A549 treated with Hydrocortisone at 1 μM for 4 hours (cell line): Measurements from ENCODE around the gene LAMA1. TPM values are rescaled to one million over a fixed set of nuclear protein-coding genes. Genes with fewer than 3 reads are reported as not detected.

ENCODE experiments used
- total RNA-seq: library from RNA; stranded (reverse); fragments of 200-300 nt; extraction: Qiagen RNA extraction; gene quantifications from 5 replicates; pipeline ENCODE4 v1.2.3, GENCODE V29; 2022

LAMA1 gene
- 0.06 to 0.26 TPM (median 0.07 TPM) in 5 replicates for total RNA-seq

DNA sequence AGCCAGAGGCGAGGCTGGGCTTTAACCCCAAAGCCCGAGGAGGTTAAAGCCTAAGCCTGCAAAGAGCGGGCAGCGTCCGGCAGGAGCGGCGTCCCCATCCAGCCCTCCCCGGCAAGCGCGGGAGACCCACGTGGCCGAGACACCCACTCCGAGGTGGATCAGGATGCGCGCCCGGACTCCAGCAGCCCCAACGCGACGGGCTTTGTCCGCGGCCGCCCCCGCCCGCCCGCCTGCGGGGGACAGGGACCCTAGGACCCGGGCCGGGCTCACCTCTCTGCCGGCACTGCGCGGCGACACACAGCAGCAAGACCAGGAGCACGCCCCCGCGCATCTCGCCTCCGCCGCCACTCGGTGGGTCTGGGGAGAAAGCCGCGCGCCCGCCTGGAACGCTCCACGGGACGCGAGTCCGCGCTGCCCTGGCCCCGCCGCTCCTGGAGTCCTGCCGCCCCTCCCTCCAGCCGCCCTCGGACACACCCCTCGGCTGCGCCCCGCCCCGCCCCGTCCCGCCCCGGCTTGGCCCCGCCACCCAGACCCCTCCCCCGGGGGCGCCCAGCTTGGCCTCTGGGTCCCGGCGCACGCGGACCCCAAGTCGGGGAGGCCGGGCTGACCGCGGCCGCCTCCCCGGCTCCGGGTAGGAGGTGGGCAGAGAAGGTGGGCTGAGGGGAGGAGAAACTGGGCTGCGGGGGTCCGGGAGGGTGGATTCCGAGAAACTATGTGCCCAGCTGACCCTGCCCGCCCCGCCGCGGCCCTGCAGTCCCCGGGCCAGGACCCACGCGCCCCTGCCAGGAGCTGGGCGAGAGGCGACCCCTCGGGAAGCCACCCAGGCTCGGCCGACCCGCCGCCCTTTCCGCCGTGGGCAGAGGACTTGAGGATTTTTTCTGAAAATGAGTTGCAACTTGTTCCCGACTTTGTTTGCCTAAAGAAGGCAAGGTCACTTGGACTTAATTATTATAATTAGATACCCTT lies at the start of gene LAMA1:
TSS of gene LAMA1 (minus strand) at position 408 of the 966 bp plus-strand sequence. CDS start at position 331, 77 bp downstream.

Other genes with a start within 250 kb of the LAMA1 start
- gene LRRC30, start 113.3 kb upstream of the LAMA1 start, total RNA-seq: not detected in 5 replicates